Fibroblast of villous mesenchyme (primary cell): ENCODE results near the gene YES1. TPM values are rescaled to one million over a fixed set of nuclear protein-coding genes. Genes with fewer than 3 reads are reported as not detected.
A peak's percentile ranks its signal among the peaks of the same experiment; 100 is the strongest.

Experiments
- DNase-seq: peaks from one replicate; pipeline ENCODE4 v3.0.0-alpha.2; 2010; ENCODE audit warnings: low read depth
- H3K4me3 ChIP-seq: 2 replicates; pipeline ENCODE4 v1.5.1; 2011; ENCODE audit warnings: low read depth, mild to moderate bottlenecking, low read length
- total RNA-seq: library from RNA; depleted of rRNA; stranded (reverse); fragments of >200 nt; gene quantifications from 2 replicates; pipeline ENCODE4 v1.2.3, GENCODE V29; 2012
- TF ChIP-seq, protein P1 (sequence below): IDR thresholded peaks from 2 replicates; pipeline ENCODE4 v1.5.1; 2012; ENCODE audit warnings: low read depth, mild to moderate bottlenecking, low read length; ENCODE audit not compliant: insufficient read depth

The YES1 gene
- total RNA-seq, 1 donor = 87.7 TPM

DNA sequence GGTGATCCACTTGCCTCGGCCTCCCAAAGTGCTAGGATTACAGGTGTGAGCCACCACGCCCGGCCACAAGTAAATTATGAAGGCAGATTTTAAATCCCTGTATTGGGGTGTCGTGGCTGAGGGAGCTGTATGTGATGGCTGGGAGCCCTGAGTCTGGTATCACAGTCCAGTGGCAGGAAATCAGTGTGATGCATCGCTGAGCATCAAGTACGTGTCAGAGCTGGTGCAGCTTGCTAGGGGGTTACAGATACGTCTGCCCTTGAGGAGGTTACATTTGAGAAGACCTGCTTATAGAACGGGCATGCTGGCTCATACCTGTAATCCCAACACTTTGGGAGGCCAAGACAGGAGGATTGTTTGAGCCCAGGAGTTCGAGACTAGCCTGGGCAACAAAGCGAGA lies 103.9 kb downstream of the YES1 start:
- TF ChIP-seq, protein P1, sequence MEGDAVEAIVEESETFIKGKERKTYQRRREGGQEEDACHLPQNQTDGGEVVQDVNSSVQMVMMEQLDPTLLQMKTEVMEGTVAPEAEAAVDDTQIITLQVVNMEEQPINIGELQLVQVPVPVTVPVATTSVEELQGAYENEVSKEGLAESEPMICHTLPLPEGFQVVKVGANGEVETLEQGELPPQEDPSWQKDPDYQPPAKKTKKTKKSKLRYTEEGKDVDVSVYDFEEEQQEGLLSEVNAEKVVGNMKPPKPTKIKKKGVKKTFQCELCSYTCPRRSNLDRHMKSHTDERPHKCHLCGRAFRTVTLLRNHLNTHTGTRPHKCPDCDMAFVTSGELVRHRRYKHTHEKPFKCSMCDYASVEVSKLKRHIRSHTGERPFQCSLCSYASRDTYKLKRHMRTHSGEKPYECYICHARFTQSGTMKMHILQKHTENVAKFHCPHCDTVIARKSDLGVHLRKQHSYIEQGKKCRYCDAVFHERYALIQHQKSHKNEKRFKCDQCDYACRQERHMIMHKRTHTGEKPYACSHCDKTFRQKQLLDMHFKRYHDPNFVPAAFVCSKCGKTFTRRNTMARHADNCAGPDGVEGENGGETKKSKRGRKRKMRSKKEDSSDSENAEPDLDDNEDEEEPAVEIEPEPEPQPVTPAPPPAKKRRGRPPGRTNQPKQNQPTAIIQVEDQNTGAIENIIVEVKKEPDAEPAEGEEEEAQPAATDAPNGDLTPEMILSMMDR = no peak
- DNase-seq = no peak
- no peak overlapping the region for H3K4me3 ChIP-seq

GRCh38 chr18:706405-706804 lies 105.6 kb downstream of the YES1 start:
- TF ChIP-seq, protein P1 = no peak
- DNase-seq = no peak
- no peak overlapping the region for H3K4me3 ChIP-seq

- DNase-seq = peak; percentile 84
- H3K4me3 ChIP-seq = peak overlapping the region; percentile 4
- TF ChIP-seq, protein P1 = no peak
Observed at GRCh38 chr18:703213-703967, 108.7 kb downstream of the YES1 start.

GRCh38 chr18:697800-698199 lies 114.2 kb downstream of the YES1 start:
- DNase-seq = peak; percentile 10
- TF ChIP-seq, protein P1 = no peak
- no peak overlapping the region for H3K4me3 ChIP-seq

DNA sequence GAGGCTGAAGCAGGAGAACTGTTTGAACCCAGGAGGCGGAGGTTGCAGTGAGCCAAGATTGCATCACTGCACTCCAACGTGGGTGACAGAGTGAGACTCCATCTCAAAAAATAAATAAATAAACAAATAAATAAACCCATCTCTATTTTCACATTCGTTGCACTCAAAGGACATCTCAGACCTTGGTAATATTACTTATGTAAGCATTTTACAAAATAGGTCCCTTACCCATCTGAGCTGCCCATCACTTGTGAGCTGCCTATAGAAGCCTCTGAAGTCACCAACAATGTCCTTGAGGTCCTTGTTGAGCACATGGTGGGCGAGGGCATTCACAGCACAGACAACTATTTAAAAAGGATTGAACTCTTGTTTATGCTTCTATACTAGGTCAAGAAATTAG lies 115.0 kb downstream of the YES1 start:
- TF ChIP-seq, protein P1 = no peak

GRCh38 chr18:693466-694187 lies 118.4 kb downstream of the YES1 start:
- TF ChIP-seq, protein P1 = no peak
- no peak overlapping the region for H3K4me3 ChIP-seq
- no peak for DNase-seq

More for the DNA sequence above, 115.0 kb downstream of the YES1 start:
- no peak for DNase-seq
- H3K4me3 ChIP-seq = no peak overlapping the region

DNA sequence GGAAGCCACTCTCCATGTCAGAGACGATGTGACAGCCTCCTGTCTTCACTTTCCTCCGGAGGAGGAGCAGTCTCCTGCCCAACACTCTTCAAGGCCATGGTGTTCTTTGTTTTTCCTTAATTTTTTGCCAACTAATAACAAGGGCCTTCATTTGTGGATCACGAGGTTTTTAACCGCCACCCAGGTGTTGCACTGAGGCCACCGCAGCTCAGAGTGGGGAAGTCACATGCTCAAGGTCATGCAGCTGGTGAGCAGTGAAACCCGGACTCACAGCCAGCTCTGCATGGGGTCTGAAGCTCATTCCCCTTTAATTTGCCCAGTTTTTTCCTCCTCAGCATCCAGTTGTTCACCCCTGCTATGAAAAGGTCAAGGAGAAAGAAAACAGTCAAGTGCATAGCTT lies 119.2 kb downstream of the YES1 start:
- H3K4me3 ChIP-seq = no peak overlapping the region
- TF ChIP-seq, protein P1 = no peak
- no peak for DNase-seq
